Gastrocnemius medialis (tissue), 4 donors: ENCODE measurements around the gene PWWP2B. TPM values are rescaled to one million over a fixed set of nuclear protein-coding genes. Genes with fewer than 3 reads are reported as not detected.

Source experiments
- ATAC-seq, 2 donors: fragments of 150-250 bp; one replicate each; pipeline ENCODE4 v1.9.1; 2016
- DNase-seq, 2 donors: peaks; one replicate each; pipeline ENCODE4 v3.0.0-alpha.2; 2019
- H3K27ac ChIP-seq, 4 donors: fragments of 200-600 bp; sonication (generic); 1 replicate in 1 of 4; 2 replicates in 3 of 4; pipeline ENCODE4 v1.5.1; 2016 to 2018; ENCODE audit warnings: mild to moderate bottlenecking in 2 of 4, moderate library complexity in 1 of 4
- H3K27me3 ChIP-seq, 3 donors: fragments of 200-600 bp; sonication (generic) in 2 of 3; 1 replicate in 1 of 3; 2 replicates in 2 of 3; pipeline versions ENCODE4 v1.5.1 to v1.6.0; 2016 to 2019; ENCODE audit warnings: mild to moderate bottlenecking in 1 of 3, moderate library complexity in 1 of 3
- H3K36me3 ChIP-seq, 2 donors: fragments of 200-600 bp; sonication (generic) in 1 of 2; one replicate each; pipeline ENCODE4 v1.5.1; 2017 to 2018
- H3K4me1 ChIP-seq, 2 donors: fragments of 200-600 bp; sonication (generic) in 1 of 2; one replicate each; pipeline ENCODE4 v1.5.1; 2016 to 2017; ENCODE audit warnings: mild to moderate bottlenecking in 2 of 2
- H3K4me3 ChIP-seq, 4 donors: fragments of 200-600 bp; sonication (generic) in 3 of 4; 1 replicate in 1 of 4; 2 replicates in 3 of 4; pipeline ENCODE4 v1.5.1; 2016 to 2019; ENCODE audit warnings: mild to moderate bottlenecking in 2 of 4
- H3K9me3 ChIP-seq, 3 donors: fragments of 200-600 bp; sonication (generic) in 2 of 3; 1 replicate in 1 of 3; 2 replicates in 2 of 3; pipeline ENCODE4 v1.5.1; 2016 to 2019
- POLR2A ChIP-seq, 2 donors: fragments of 450-650 bp; IDR thresholded peaks; one replicate each; pipeline ENCODE4 v1.6.1; 2017; ENCODE audit warnings: antibody characterized with exemption in 2 of 2, mild to moderate bottlenecking in 2 of 2, moderate library complexity in 2 of 2
- in situ Hi-C, 4 donors: fragments of 200-750 bp; cut with MboI; loops; one replicate each; pipeline versions ENCODE4 v1.15.0 to v1.8.0; 2017; ENCODE audit warnings: low sequenced_read_pairs in 4 of 4
- intact Hi-C: fragments of 100-400 bp; cut with DNase I; formaldehyde crosslinking; loops from one replicate; pipeline ENCODE4 v1.15.1; 2023; ENCODE audit warnings: low total_unique reads
- total RNA-seq, 4 donors: library from RNA; depleted of rRNA; stranded (reverse); fragments of >200 nt; gene quantifications; one replicate each; pipeline versions ENCODE4 v1.1.0 to v1.2.3, GENCODE V29; 2016
- TF ChIP-seq, protein P1 (sequence below), 5 experiments: fragments of 450-650 bp in 3 of 5; fragments of 200-600 bp in 2 of 5; sonication (generic) in 2 of 5; IDR thresholded peaks in 4 of 5; conservative IDR thresholded peaks in 1 of 5; 1 replicate in 4 of 5; 2 replicates in 1 of 5; pipeline ENCODE4 v1.5.1; 2016 to 2019; ENCODE audit warnings: antibody characterized with exemption in 5 of 5, mild to moderate bottlenecking in 3 of 5, moderate library complexity in 3 of 5

PWWP2B gene
- total RNA-seq, 4 donors from 2014 or later, result 22.7 to 30.9 (median 24.4) TPM

DNA sequence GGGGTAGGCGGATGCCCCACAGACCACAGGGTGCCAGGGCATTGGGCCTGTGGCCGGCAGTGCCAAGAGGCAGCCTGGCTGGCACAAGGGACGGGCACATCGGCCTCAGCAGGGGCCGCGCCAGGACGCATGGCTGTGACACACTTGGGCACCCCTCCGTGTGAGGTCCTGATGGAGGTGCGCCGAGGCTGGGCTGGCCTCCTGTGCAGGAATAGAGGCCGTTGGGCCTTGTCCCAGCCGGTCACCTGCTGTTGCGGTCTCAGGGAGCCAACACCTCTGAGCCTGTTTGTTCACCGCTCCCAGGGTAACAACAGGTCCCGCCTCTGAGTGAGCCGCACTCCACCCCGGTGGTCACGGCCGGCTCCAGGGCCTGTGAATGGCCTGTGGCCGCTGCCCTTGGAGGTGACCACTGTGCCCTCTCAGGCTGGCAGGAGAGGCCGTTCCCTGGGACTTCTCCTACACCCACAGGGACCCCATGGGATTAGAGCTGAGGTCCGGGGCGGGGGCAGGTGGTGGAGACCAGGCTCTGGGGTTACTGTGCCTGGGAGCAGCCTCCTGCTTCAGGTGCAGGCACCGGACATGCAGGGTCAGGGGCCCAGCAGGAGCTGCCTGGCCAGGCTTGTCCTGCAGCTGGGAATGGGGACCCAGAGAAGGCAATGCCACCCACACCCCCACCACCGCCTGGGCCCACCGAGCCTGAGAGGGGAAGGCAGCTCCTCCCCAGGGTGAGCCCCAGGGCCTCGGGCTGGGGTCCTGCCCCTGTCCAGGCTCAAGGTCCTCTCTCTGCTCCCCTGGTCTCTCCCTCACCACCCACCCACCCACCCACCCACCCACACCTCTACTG is 12.0 kb downstream of the PWWP2B start:
- no peak for DNase-seq
- Histone ChIP-seq H3K4me3 (no peak overlapping the region), H3K9me3 (no peaks in the 10 kb centered on the region), H3K4me1 (peaks cover 7 to 28% of the 10 kb centered on the region in 2 donors), H3K36me3 (peaks cover 0 to 15% of the 10 kb centered on the region in 2 donors), H3K27ac (no peak overlapping the region), H3K27me3 (no peaks in the 10 kb centered on the region)
- ATAC-seq, result no peak
- in situ Hi-C loops, result no loop called here
- intact Hi-C loops, result no loop called here
- TF ChIP-seq, protein P1, sequence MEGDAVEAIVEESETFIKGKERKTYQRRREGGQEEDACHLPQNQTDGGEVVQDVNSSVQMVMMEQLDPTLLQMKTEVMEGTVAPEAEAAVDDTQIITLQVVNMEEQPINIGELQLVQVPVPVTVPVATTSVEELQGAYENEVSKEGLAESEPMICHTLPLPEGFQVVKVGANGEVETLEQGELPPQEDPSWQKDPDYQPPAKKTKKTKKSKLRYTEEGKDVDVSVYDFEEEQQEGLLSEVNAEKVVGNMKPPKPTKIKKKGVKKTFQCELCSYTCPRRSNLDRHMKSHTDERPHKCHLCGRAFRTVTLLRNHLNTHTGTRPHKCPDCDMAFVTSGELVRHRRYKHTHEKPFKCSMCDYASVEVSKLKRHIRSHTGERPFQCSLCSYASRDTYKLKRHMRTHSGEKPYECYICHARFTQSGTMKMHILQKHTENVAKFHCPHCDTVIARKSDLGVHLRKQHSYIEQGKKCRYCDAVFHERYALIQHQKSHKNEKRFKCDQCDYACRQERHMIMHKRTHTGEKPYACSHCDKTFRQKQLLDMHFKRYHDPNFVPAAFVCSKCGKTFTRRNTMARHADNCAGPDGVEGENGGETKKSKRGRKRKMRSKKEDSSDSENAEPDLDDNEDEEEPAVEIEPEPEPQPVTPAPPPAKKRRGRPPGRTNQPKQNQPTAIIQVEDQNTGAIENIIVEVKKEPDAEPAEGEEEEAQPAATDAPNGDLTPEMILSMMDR (IDR thresholded peaks at IDR 0.05 in 4 of 5, conservative IDR thresholded peaks at IDR 0.05 in 1 of 5), result no peak
- TF ChIP-seq POLR2A (IDR thresholded peaks at IDR 0.05), result no peak

DNA sequence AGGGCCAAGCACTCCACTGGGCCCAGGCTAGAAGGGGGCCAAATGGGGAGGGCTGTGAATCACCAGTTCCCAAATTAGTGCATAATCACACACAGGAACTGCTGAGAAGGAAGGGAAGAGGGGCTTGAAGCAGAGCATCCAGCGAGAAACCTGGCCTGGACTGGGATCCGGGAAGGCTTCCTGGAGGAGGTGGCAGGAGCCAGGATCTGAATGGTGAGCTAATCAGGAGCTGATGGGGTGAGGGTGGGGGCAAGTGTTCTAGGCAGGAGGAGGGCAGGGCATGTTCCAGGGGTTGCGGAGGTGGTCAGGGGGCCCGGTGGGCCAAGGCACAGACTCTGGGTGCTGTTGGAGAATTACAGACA is 12.6 kb downstream of the PWWP2B start:
- DNase-seq (no peak), ATAC-seq (no peak)
- H3K4me1 ChIP-seq, result peaks cover 7 to 28% of the 10 kb centered on the region in 2 donors
- no peak overlapping the region for H3K4me3 ChIP-seq
- H3K27ac ChIP-seq, result no peak overlapping the region
- in situ Hi-C loops, result no loop called here
- H3K27me3 ChIP-seq, result no peaks in the 10 kb centered on the region
- no peaks in the 10 kb centered on the region for H3K9me3 ChIP-seq
- peaks cover 0 to 15% of the 10 kb centered on the region in 2 donors for H3K36me3 ChIP-seq
- intact Hi-C loops, result no loop called here
- TF ChIP-seq, protein P1 (IDR thresholded peaks at IDR 0.05 in 4 of 5, conservative IDR thresholded peaks at IDR 0.05 in 1 of 5), result no peak
- TF ChIP-seq POLR2A (IDR thresholded peaks at IDR 0.05), result no peak

DNA sequence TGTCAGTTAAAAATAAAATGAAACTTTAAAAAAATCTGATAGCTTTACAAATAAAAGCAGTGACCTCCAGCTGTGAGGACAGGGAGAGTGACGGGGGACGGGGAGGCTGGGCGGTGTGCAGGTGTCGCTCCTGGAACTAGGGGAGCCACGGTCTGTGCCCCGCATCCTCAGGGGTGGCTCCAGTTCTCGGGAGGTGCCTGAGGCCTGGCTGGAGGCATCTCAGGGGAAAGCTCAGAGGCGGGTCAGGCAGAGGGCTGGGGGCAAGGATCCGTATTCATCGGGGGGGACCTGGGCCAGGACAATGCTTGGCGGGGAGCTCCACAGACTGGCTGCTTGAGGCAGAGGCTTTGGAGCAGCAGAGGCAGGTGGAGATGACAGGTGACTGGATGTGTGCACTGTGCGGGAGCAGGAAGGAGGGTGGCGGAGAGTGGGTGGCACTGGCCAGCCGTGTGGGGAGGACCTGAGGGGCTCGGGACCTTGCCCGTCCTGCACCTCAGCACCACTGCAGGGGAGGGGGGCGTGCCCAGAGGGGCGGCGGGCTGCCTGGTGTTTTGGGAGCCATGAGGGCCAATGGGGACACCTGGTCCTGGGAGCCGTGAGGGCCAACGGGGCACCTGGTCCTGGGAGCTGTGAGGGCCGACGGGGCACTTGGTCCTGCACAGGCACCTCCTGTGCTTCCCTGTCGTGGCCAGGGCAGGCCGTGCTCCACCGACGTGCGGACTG is 13.2 kb downstream of the PWWP2B start:
- intact Hi-C loops, result no loop called here
- TF ChIP-seq, protein P1 (IDR thresholded peaks at IDR 0.05 in 4 of 5, conservative IDR thresholded peaks at IDR 0.05 in 1 of 5), result no peak
- TF ChIP-seq POLR2A (IDR thresholded peaks at IDR 0.05), result no peak
- Histone ChIP-seq H3K27me3 (no peaks in the 10 kb centered on the region), H3K4me1 (peaks cover 7 to 28% of the 10 kb centered on the region in 2 donors), H3K27ac (no peak overlapping the region), H3K9me3 (no peaks in the 10 kb centered on the region), H3K36me3 (peaks cover 0 to 13% of the 10 kb centered on the region in 2 donors), H3K4me3 (no peak overlapping the region)
- ATAC-seq, result no peak
- in situ Hi-C loops, result no loop called here
- no peak for DNase-seq

DNA sequence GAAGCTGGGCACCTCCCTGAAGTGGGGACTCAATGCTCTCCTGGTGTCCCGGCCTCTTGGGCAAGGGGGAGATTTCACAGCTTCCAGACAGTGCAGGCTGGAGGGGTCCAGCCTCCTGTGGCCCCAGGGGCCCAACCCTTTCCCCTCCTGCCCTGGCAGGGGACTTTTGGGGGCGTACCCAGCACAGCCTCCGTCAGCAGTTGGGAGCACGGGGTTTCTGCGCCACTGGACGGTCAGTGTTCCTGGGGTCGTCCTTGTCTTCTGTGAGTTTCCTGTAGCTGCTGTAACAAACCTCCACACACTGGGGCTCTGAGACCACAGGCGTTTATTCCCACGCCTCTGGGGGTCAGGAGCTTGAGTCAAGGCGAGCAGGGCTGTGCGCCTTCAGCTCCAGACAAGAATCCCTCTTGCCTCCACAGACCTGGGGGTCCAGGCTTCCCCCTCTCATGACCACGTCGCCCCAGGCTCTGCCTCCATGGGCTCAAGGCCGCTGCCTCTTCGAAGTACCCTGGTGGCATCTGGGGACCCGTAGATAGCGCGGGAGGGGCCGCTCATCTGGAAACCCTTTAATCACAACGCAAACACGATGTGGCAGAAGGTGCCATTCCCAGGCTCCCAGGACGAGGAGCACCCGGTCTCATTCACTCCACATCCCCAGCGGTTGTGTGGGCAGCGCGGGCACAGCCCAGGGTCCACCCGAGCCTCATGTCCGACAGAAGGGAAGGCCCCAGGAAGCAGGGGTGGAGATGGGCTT is 14.0 kb downstream of the PWWP2B start:
- Histone ChIP-seq H3K4me3 (no peak overlapping the region), H3K9me3 (no peaks in the 10 kb centered on the region), H3K36me3 (peaks cover 0 to 5% of the 10 kb centered on the region in 2 donors), H3K27me3 (no peaks in the 10 kb centered on the region), H3K27ac (peak overlapping the region in 3 of 4 donors; percentile 5 to 51 (median 20)), H3K4me1 (peaks cover 7 to 28% of the 10 kb centered on the region in 2 donors)
- TF ChIP-seq, protein P1 (IDR thresholded peaks at IDR 0.05 in 4 of 5, conservative IDR thresholded peaks at IDR 0.05 in 1 of 5), result no peak
- no peak for TF ChIP-seq POLR2A (IDR thresholded peaks at IDR 0.05)
- in situ Hi-C loops (no loop called here), intact Hi-C loops (no loop called here)
- ATAC-seq (no peak), DNase-seq (no peak)
